B cell (primary cell): ENCODE data around the gene FYCO1.

Experiments
- CTCF ChIP-seq: fragments of 200-600 bp; IDR thresholded peaks from one replicate; pipeline ENCODE4 v1.8.0; 2022; ENCODE audit warnings: antibody characterized with exemption, mild to moderate bottlenecking
- EZH2 ChIP-seq: IDR thresholded peaks from 2 replicates; pipeline ENCODE4 v1.6.1; 2012; ENCODE audit warnings: borderline replicate concordance, low read depth, mild to moderate bottlenecking, moderate library complexity, low read length; ENCODE audit not compliant: insufficient read depth, poor library complexity, severe bottlenecking

- TF ChIP-seq CTCF = no peak
- TF ChIP-seq EZH2 = no peak
Observed at GRCh38 chr3:45995236-45996192, at the start of gene FYCO1.
